Inflammatory macrophage treated with lipopolysaccharide for 4 hours (primary cell): ENCODE measurements around the gene LSS.
A peak's percentile ranks its signal among the peaks of the same experiment; 100 is the strongest.
"Not testable (repeated sequence)": the region's sequence is repeated elsewhere in the genome, so short reads cannot be mapped to it uniquely, and the experiment has no call there.

Experiments used
- DNase-seq: peaks from one replicate; pipeline ENCODE4 v3.0.0-alpha.2; 2020

The LSS gene

GRCh38 chr21:46184625-46185555 lies 43.7 kb downstream of the LSS start:
- peak; percentile 56 for DNase-seq

DNA sequence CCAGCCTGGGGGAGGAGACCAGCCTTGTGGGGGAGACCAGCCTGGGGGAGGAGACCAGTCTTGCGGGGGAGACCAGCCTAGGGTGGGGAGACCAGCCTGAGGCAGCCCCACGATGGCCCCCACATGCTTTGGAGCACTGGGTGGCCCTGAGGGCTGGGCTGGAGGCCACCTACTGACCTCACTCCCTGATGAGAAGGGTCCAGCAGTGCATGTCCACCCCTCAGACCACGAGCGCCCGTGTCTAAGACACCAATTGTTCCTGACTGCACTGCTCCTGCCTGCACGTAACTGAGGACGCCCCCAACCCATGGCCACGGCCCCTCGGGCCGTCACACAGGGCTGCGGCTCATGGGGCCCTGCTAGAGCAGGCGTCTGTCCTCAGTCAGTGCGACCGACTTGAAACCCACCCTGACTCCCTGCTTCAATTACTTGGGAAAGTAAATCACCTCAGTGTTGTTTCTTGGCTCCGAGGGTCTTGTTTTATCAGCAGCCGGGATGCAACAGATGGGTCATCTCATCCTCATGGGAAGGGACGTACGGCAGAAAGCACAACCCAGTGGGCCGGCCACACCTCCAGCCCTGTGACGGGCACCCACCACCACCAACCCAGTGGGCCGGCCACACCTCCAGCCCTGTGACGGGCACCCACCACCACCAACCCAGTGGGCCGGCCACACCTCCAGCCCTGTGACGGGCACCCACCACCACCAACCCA lies 44.5 kb downstream of the LSS start, which contains the start of gene SPATC1L:
TSS of gene SPATC1L (minus strand) at position 550 of the 715 bp plus-strand sequence. CDS start 1,643 bp downstream, outside the sequence.
- DNase-seq = peak; percentile 54

DNA sequence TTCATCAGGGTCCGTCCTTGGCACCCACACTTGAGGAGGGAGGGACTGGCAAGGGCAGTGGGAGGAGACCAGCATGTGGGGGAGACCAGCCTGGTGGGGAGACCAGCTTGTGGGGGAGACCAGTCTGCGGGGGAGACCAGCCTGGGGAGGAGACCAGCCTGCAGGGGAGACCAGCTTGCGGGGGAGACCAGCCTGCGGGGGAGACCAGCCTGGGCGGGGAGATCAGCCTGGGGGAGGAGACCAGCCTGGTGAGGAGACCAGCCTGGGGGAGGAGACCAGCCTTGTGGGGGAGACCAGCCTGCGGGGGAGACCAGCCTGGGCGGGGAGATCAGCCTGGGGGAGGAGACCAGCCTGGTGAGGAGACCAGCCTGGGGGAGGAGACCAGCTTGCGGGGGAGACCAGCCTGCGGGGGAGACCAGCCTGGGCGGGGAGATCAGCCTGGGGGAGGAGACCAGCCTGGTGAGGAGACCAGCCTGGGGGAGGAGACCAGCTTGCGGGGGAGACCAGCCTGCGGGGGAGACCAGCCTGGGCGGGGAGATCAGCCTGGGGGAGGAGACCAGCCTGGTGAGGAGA lies 45.2 kb downstream of the LSS start:
- DNase-seq = not testable (repeated sequence)

DNA sequence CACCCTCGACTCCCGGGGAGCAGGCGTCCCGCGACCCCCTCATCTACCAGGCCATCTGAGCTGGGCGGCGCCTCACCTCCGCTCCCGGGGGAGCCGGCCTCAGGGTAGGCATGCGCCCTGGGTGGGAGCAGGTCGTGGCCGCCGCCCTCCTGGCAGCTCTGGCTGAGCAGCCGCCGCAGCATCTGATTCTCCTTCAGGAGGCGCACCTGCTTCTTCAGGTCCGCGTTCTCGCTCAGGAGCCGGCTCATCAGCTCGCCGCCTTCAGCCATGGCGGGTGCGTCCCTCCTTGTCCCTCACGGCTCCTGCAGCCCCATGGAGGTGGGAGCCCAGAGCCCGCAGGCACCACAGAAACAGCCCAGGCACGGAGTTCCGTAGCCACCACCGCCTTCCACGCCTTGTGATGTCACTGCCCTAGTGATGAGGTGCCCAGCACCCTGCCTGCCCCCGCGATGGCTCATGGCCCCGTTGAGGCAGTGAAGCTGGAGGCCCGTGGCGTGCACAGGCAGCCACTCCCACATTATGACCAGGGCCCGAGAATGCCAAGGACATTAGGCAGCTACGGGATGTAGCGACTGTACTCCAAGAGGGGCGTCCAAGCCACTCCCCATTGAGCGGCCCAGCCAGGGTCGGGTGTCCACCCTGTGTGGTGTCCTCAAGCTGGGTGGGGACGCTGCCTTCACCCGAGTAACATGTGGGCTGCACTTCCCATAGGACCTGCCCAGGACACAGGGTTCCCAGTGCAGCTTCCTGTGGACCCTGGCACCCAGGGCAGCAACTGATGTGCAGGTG lies 45.8 kb downstream of the LSS start:
- no peak for DNase-seq

DNA sequence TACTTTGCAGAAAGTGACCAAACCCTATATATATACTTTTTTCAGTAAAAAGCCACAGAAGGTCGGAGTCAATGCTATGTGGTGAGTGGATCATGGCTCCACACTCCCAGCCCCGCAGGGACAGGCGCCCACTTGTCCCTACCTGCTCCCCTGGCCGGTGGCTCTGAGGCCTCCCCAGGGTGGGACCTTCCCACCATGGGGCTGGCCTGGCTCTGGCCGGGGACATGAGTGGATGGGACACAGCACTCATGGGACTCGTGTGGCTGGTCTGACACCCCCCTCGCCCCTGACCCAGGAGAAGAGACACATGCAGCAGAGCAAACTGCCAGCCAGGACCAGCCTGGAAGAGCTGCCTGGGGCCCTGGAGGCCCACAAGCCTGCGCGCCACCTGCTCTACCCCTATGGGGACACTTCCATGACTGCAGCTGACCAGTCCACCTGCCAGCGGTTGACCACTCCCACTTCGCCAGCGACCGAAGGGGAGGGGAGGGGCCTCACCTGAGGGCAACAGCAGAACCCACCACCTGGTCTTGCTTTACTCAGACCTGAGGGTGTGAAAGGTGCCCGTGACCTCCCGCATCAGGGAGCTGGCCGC lies 46.5 kb downstream of the LSS start:
- no peak for DNase-seq

- no peak for DNase-seq
Observed at GRCh38 chr21:46181436-46181835, 47.1 kb downstream of the LSS start.

GRCh38 chr21:46180778-46181391 lies 47.7 kb downstream of the LSS start:
- DNase-seq = no peak

DNA sequence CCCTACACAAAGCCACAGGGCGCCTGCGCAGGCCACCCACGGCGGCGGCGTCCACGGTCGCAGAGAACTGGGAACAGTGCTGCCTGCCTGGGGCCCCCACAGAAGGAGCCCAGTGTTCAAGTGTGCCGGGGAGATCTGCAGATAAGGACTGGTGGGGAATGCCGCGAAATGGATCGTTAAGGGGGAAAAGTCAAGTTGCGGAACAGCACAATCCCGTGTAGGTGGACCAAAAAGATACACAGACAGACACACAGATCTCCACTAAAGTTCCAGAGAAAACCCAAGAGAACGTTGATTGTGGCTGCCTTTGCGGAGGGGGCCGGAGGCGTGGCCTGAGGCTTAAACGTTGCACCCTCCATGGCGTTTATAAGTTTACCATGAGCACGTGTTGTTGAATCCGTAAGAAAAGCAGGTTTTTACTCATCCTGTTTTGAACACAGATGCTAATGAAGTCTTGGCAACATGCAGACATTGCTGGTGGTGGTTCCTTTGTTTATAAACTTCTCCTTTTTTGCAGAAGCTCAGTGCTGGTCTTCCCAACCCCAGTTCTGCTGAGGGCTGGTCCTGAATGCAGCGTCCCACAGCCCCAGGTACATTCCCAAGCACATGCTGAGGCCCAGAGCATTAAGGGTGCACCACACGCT lies 48.4 kb downstream of the LSS start:
- DNase-seq = no peak

DNA sequence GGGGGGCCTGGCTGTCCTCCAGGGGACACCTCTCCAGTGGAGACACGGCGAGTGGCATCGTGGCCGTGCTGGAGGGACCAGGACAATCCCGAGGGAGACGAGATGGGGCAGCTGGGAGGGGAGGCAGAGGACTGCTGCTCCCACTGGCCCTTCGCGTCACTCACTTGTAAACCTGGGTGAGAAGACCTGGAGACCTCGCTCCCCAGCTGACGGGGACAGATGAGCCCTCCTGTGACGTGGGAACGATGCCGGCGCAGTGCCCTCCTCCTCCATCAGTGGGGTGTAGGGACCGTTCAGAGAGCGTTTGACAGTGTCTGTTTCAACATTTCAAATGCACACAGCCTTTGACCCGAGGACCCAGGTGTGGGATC lies 48.9 kb downstream of the LSS start:
- no peak for DNase-seq

- DNase-seq = no peak
Observed at GRCh38 chr21:46178961-46179360, 49.6 kb downstream of the LSS start.

DNA sequence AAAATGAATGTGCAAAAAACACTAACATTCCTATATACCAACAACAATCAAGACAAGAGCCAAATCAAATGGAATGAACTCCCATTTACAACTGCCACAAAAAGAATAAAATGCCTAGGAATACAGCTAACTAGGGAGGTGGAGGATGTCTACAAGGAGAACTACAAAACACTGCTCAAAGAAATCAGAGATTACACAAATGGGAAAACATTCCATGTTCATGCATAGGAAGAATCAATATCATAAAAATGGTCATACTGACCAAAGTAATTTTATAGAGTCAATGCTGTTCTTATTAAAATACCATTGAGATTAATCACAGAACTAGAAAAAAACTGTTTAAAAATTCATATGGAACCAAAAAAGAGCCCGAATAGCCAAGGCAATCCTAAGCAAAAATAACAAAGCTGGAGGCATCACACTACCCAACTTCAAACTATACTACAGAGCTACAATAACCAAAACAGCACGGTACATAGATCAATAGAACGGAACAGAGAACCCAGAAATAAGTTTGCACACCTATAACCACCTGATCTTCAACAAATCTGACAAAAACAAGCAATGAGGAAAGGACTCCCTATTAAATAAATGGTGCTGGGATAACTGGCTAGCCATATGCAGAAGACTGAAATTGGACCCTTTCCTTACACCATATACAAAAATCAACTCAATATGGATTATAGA lies 52.0 kb downstream of the LSS start:
- not testable (repeated sequence) for DNase-seq

DNA sequence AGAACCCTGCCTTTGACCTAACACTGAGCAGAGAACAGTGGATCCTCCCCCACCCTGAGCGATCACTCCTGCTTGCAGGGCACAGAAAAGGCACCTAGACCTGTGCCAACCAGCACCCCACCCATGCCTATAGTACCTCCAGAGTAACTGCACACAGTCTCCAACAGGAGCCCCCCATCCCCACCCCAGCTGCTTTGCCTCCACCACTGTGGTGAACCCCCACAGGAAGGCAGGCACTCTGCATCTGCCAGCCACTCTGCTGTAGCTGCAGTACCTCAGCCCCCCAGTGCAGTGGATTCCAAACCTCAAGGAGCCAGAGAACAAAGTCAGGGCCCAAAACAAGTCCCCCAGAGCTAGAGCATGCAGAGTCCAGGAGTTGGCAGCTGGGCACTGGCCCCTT lies 55.0 kb downstream of the LSS start:
- no peak for DNase-seq

GRCh38 chr21:46172863-46173528 lies 55.6 kb downstream of the LSS start:
- no peak for DNase-seq

DNA sequence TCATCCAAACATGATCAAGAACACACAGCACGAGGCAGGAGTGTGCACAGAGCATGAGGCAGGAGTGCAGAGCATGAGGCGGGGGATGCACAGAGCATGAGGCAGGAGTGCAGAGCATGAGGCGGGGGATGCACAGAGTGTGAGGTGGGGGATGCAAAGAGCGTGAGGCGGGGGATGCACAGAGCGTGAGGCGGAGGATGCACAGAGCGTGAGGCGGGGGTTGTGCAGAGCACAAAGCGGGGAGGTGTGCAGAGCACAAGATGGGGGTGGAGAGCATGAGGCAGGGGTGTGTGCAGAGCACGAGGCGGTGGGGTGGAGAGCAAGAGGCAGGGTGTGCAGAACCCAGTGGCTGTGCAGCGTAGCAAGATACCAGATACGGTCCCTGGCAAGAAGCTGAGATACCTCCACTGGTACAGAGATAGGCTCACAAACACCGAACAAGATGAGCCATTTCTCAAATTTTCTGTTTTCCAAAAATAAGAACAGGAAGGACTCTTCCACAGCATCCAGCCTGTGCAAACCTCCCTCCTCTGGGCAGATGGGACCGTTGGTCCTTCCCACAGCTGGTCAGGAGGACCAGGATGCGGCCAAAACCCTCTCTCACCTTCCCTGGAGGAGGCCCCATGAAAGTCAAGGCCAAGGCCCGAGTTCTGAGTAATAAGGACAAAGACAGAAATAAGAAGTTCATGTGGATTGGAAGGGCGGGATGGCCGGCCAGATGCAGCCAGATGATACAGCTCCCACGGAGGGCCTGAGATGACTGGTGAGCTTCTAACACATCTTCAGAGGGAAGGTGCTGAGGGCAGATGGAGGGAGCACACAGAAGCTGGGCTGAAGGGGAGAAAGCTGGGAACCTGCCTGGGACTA lies 56.3 kb downstream of the LSS start:
- DNase-seq = no peak

- DNase-seq = no peak
Observed at GRCh38 chr21:46171585-46171984, 57.0 kb downstream of the LSS start.

DNA sequence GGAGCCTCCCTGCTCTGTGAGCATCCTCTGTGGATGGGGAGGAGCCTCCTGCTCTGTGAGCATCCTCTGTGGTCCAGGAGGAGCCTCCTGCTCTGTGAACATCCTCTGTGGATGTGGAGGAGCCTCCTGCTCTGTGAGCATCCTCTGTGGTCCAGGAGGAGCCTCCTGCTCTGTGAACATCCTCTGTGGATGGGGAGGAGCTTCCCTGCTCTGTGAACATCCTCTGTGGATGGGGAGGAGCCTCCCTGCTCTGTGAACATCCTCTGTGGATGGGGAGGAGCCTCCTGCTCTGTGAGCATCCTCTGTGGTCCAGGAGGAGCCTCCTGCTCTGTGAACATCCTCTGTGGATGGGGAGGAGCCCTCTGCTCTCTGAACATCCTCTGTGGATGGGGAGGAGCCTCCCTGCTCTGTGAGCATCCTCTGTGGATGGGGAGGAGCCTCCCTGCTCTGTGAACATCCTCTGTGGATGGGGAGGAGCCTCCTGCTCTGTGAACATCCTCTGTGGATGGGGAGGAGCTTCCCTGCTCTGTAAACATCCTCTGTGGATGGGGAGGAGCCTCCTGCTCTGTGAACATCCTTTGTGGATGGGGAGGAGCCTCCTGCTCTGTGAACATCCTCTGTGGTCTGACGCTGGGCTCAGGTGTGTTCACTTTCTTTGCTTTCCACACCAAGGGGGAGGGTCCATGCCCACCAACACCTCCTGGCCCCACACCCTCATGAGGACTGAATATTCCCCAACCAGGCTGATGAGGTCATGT lies 58.0 kb downstream of the LSS start:
- not testable (repeated sequence) for DNase-seq

- DNase-seq = no peak
Observed at GRCh38 chr21:46168659-46169386, 59.8 kb downstream of the LSS start.

DNA sequence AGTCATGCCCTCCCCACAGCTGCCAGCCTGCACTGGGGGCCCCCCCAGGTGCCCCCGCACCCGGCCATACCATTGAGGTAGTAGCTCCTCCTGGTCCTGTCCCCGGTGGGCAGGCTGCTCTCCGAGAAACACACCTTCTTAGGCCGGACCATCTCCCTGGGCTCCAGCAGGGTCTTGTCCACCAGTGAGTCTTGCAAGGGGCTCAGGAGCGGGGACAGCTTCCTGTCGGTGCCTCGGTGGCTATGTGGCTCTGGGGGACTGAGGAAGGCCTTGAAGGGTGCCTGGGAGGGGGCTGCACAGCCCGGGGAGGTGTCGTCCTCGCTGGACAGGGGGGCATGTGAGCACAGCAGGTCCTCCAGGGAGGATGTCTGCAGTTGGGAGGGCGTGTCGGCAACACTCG lies 60.3 kb downstream of the LSS start:
- DNase-seq = no peak
